ENCODE measurements around the gene CDKL5.

Gene CDKL5

GRCh38 chrX:18682979-18683387, 257.6 kb downstream of the CDKL5 start:
- in situ Hi-C loops (cut with MboI; ENCODE audit: low sequenced_read_pairs): no loop called here

DNA sequence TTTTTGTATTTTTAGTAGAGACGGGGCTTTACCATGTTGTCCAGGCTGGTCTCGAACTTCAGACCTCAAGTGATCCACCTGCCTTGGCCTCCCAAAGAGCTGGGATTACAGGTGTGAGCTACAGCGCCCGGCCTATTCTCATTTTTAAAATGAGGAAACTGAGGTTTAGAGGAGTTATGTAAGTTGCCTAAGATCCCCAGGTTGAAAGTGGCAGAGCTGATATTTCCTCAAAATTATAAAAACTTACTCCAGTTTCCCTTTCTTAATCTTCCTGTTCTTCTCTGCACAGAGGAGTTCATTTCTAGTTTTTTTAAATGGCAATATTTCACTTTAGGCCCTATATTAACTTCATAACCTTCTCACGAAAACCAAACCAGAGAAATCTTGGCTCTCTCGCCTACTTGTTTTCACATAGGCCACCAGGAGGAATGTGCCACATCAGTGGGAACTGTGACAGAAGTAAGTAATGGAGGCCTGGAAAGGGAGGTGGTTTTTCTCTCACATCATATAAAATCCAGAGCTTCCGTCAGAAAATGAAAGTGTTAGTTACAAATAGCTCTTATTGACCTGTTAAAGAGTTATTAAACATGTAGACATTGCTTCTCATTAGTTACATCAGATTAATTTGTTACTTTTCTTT, 262.6 kb downstream of the CDKL5 start:
- in situ Hi-C loops (cut with MboI; ENCODE audit: low sequenced_read_pairs): no loop called here

GRCh38 chrX:18691431-18691830, 266.0 kb downstream of the CDKL5 start:
- in situ Hi-C loops (cut with MboI; ENCODE audit: low sequenced_read_pairs): no loop called here

- in situ Hi-C loops (cut with MboI; ENCODE audit: low sequenced_read_pairs): no loop called here
These were observed 267.1 kb downstream of the CDKL5 start for GRCh38 chrX:18692541-18692940.

DNA sequence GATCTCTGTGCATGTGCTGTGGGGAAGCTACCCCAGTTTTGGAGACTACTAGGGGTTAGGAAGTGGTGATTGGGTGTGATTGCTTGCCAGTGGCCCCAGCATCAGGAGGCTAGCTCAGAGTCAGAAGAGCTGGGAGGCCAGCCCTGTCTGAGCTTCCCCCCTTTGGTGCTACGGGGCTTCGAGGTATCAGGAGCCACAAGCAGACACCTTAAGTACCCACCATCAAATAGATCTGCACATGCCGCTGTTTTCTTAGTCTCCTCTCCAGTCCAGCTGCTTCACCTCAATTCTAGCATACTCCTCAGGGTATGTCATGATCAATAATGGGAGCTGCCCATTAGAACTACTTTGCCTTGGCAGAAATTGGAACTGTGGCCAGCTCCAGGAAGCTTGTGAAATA, 271.2 kb downstream of the CDKL5 start:
- in situ Hi-C loops (cut with MboI; ENCODE audit: low sequenced_read_pairs): no loop called here

GRCh38 chrX:18698737-18699650, 273.6 kb downstream of the CDKL5 start:
- in situ Hi-C loops (cut with MboI; ENCODE audit: low sequenced_read_pairs): no loop called here

- in situ Hi-C loops (cut with MboI; ENCODE audit: low sequenced_read_pairs): no loop called here
These were observed 276.4 kb downstream of the CDKL5 start for GRCh38 chrX:18701621-18702361.

DNA sequence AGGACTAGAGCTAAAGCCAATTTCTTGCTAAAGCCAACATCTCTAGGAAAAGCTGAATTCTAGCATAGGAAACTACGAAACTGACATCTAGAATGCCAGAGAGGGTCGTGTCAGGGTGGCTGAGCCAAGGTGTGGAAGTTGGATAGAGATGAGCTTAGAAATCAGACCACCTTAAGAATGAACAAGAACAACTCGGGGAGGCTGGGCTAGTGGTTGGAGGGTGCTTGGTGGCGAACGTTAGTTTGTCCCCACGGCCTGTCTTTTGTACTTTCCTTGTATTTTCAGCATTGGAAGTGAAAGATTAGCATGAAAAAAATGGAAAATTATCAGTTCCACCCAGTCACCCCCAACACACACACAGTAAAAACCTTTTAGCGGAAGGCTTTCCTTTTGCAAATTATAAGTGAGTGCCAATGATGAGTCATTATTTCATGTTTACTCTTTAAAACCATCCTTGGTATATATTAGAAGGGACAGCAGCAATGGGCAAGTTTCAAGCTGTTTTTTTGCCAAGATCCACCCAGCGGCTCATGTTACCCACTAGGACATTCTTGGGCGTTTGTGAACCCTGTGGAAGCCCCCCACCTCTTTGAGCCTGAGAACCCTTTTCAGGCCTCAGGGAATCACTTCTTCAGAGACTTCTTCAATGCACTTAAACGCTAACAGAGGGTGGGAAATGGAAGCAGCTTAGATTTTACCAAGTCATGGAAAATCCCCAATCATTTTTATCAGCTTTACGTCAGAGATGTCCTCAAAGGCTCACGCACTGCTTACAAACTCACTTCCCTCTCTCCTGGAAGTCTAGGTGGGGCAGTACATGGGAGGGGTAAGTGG, 277.2 kb downstream of the CDKL5 start:
- in situ Hi-C loops (cut with MboI; ENCODE audit: low sequenced_read_pairs): no loop called here
